ENCODE results near the gene ARHGEF10L.

DNA sequence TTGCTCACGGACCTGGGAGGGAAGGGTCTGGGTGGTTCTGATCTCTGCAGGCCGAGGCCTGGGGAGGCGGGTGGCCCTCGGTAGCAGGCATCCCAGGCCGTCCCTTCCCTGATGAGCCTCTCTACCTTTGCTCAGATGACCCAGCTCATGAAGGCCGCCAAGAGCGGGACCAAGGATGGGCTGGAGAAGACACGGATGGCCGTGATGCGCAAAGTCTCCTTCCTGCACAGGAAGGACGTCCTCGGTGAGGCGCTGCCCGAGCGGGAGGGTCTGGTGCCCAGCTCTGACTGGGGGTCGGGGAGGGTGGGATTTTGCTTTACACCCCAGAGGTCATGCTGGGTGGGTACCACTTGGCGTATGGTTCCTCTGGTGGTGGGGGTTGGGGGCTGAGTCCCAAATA is 76.5 kb downstream of the ARHGEF10L start:
- TF ChIP-seq GATA2 (IDR thresholded peaks at IDR 0.05; ENCODE audit: low read depth, low read length) (no peak), GATA3 (IDR thresholded peaks at IDR 0.05; ENCODE audit: low read depth, low read length) (no peak)

Measured in SH-SY5Y (cell line).